CD4-positive, alpha-beta T cell treated with Interleukin-6 at 100 ng/mL for 8 hours (primary cell): ENCODE results near the gene STX18.

ENCODE experiments used
- DNase-seq: peaks from one replicate; pipeline ENCODE4 v3.0.0-alpha.2; 2020; ENCODE audit warnings: mixed read lengths, low spot score

Gene STX18

GRCh38 chr4:4398430-4398829 is 143.4 kb downstream of the STX18 start:
- no peak for DNase-seq

GRCh38 chr4:4397441-4397819 is 144.4 kb downstream of the STX18 start:
- no peak for DNase-seq

- no peak for DNase-seq
These were observed 145.0 kb downstream of the STX18 start for GRCh38 chr4:4396628-4397440.

- DNase-seq: no peak
These were observed 145.8 kb downstream of the STX18 start for GRCh38 chr4:4395849-4396627.

- DNase-seq: no peak
These were observed 146.5 kb downstream of the STX18 start for GRCh38 chr4:4395371-4395770.

- no peak for DNase-seq
These were observed 147.2 kb downstream of the STX18 start for GRCh38 chr4:4394644-4395043.

GRCh38 chr4:4392501-4393183 is 149.2 kb downstream of the STX18 start:
- DNase-seq: no peak

- no peak for DNase-seq
These were observed 150.0 kb downstream of the STX18 start for GRCh38 chr4:4391866-4392265.

- DNase-seq: no peak
These were observed 151.2 kb downstream of the STX18 start for GRCh38 chr4:4390515-4391240.

- DNase-seq: no peak
These were observed 151.8 kb downstream of the STX18 start for GRCh38 chr4:4390046-4390445.

- no peak for DNase-seq
These were observed 152.8 kb downstream of the STX18 start for GRCh38 chr4:4388836-4389575.

- no peak for DNase-seq
These were observed 153.5 kb downstream of the STX18 start for GRCh38 chr4:4388311-4388790.

GRCh38 chr4:4387531-4388310 is 154.1 kb downstream of the STX18 start:
- no peak for DNase-seq

- peak; percentile 45 for DNase-seq
These were observed 155.0 kb downstream of the STX18 start, which contains the start of gene NSG1 for GRCh38 chr4:4386736-4387392. NSG1 (plus strand) TSS chr4:4387102; CDS start chr4:4387630, 528 bp downstream.

GRCh38 chr4:4386296-4386735 is 155.5 kb downstream of the STX18 start:
- DNase-seq: peak; percentile 43

GRCh38 chr4:4385729-4386295 is 156.0 kb downstream of the STX18 start:
- DNase-seq: no peak

GRCh38 chr4:4384837-4385236 is 157.0 kb downstream of the STX18 start:
- DNase-seq: no peak

GRCh38 chr4:4383085-4383484 is 158.8 kb downstream of the STX18 start:
- no peak for DNase-seq

- DNase-seq: no peak
These were observed 162.2 kb downstream of the STX18 start for GRCh38 chr4:4379540-4380087.
